GM12874 (cell line): ENCODE data around the gene ZNF555.

Experiments used
- CTCF ChIP-seq: IDR thresholded peaks from 2 replicates; pipeline ENCODE4 v1.5.1; 2011; ENCODE audit warnings: low read depth, mild to moderate bottlenecking, control low read depth, low read length, moderate library complexity; ENCODE audit not compliant: insufficient read depth

ZNF555 gene

GRCh38 chr19:2827022-2827421 lies 14.3 kb upstream of the ZNF555 start:
- no peak for TF ChIP-seq CTCF

- no peak for TF ChIP-seq CTCF
Measured at GRCh38 chr19:2827840-2828489, 13.3 kb upstream of the ZNF555 start.

- no peak for TF ChIP-seq CTCF
Measured at GRCh38 chr19:2834294-2834871, 6.9 kb upstream of the ZNF555 start.

GRCh38 chr19:2837430-2837829 lies 3.8 kb upstream of the ZNF555 start:
- TF ChIP-seq CTCF: no peak

- no peak for TF ChIP-seq CTCF
Measured at GRCh38 chr19:2841855-2842574, 740 bp downstream of the ZNF555 start.

- TF ChIP-seq CTCF: no peak
Measured at GRCh38 chr19:2845107-2845506, 3.8 kb downstream of the ZNF555 start.

- no peak for TF ChIP-seq CTCF
Measured at GRCh38 chr19:2846180-2846894, 5.1 kb downstream of the ZNF555 start.
